ENCODE measurements around the gene TUBGCP6.

The TUBGCP6 gene

GRCh38 chr22:50283821-50284220 lies 39.0 kb upstream of the TUBGCP6 start:
- DNase-seq (ENCODE audit: low read depth, low spot score): no peak
- no peak overlapping the region for H3K4me3 ChIP-seq (ENCODE audit: low read depth, low read length)
- no peak for TF ChIP-seq CTCF (IDR thresholded peaks at IDR 0.05; ENCODE audit: low read depth, low read length)
- in situ Hi-C loops (cut with HindIII; ENCODE audit: low sequenced_read_pairs): no loop called here

- no peak for TF ChIP-seq CTCF (IDR thresholded peaks at IDR 0.05; ENCODE audit: low read depth, low read length)
- in situ Hi-C loops (cut with HindIII; ENCODE audit: low sequenced_read_pairs): no loop called here
- H3K4me3 ChIP-seq (ENCODE audit: low read depth, low read length): no peak overlapping the region
- DNase-seq (ENCODE audit: low read depth, low spot score): peak; percentile 68
Measured at GRCh38 chr22:50282361-50283155, 37.7 kb upstream of the TUBGCP6 start.

- no peak overlapping the region for H3K4me3 ChIP-seq (ENCODE audit: low read depth, low read length)
- TF ChIP-seq CTCF (IDR thresholded peaks at IDR 0.05; ENCODE audit: low read depth, low read length): no peak
- DNase-seq (ENCODE audit: low read depth, low spot score): no peak
- in situ Hi-C loops (cut with HindIII; ENCODE audit: low sequenced_read_pairs): no loop called here
Measured at GRCh38 chr22:50281957-50282356, 37.1 kb upstream of the TUBGCP6 start.

- no peak overlapping the region for H3K4me3 ChIP-seq (ENCODE audit: low read depth, low read length)
- no peak for TF ChIP-seq CTCF (IDR thresholded peaks at IDR 0.05; ENCODE audit: low read depth, low read length)
- no peak for DNase-seq (ENCODE audit: low read depth, low spot score)
- in situ Hi-C loops (cut with HindIII; ENCODE audit: low sequenced_read_pairs): no loop called here
Measured at GRCh38 chr22:50281384-50281760, 36.5 kb upstream of the TUBGCP6 start.

- in situ Hi-C loops (cut with HindIII; ENCODE audit: low sequenced_read_pairs): no loop called here
- DNase-seq (ENCODE audit: low read depth, low spot score): no peak
- TF ChIP-seq CTCF (IDR thresholded peaks at IDR 0.05; ENCODE audit: low read depth, low read length): no peak
- H3K4me3 ChIP-seq (ENCODE audit: low read depth, low read length): no peak overlapping the region
Measured at GRCh38 chr22:50280708-50281383, 36.0 kb upstream of the TUBGCP6 start.

GRCh38 chr22:50280022-50280707 lies 35.3 kb upstream of the TUBGCP6 start:
- no peak for DNase-seq (ENCODE audit: low read depth, low spot score)
- in situ Hi-C loops (cut with HindIII; ENCODE audit: low sequenced_read_pairs): no loop called here

More at GRCh38 chr22:50280022-50280707, 35.3 kb upstream of the TUBGCP6 start:
- no peak for TF ChIP-seq CTCF (IDR thresholded peaks at IDR 0.05; ENCODE audit: low read depth, low read length)
- no peak overlapping the region for H3K4me3 ChIP-seq (ENCODE audit: low read depth, low read length)
